ENCODE results near the gene TMEM163.

GRCh38 chr2:134453973-134454372, 264.8 kb downstream of the TMEM163 start:
- TF ChIP-seq ATF2 (tag by site-specific recombination; IDR thresholded peaks at IDR 0.05; ENCODE audit: low read depth) (no peak), RBAK (tag by site-specific recombination; IDR thresholded peaks at IDR 0.05) (no peak), SP2 (tag by site-specific recombination; IDR thresholded peaks at IDR 0.05) (no peak), ZFHX2 (tag by site-specific recombination; conservative IDR thresholded peaks at IDR 0.05) (no peak), CTCF (tag by site-specific recombination; IDR thresholded peaks at IDR 0.05) (no peak), ZNF354C (tag by site-specific recombination; IDR thresholded peaks at IDR 0.05; ENCODE audit: borderline replicate concordance, low read depth) (no peak), ZNF274 (IDR thresholded peaks at IDR 0.05; ENCODE audit: low read length) (no peak), ZNF274 (tag by site-specific recombination; IDR thresholded peaks at IDR 0.05; ENCODE audit: borderline replicate concordance) (no peak), SALL2 (tag by site-specific recombination; IDR thresholded peaks at IDR 0.05; ENCODE audit: borderline replicate concordance) (no peak)
